Tibial nerve (tissue), 4 donors: ENCODE measurements around the gene SLC2A9. TPM values are rescaled to one million over a fixed set of nuclear protein-coding genes. Genes with fewer than 3 reads are reported as not detected.

Experiments
- DNase-seq, 2 donors: peaks; one replicate each; pipeline ENCODE4 v3.0.0-alpha.2; 2019; ENCODE audit warnings: low spot score in 2 of 2
- H3K27ac ChIP-seq, 4 donors: fragments of 200-600 bp; sonication (generic) in 3 of 4; one replicate each; pipeline ENCODE4 v1.5.1; 2017 to 2019; ENCODE audit warnings: mild to moderate bottlenecking in 1 of 4
- H3K27me3 ChIP-seq, 2 donors: fragments of 200-600 bp; sonication (generic) in 1 of 2; one replicate each; pipeline versions ENCODE4 v1.5.1 to v1.6.0; 2017 to 2019
- H3K36me3 ChIP-seq, 3 donors: fragments of 200-600 bp; sonication (generic); one replicate each; pipeline ENCODE4 v1.5.1; 2018 to 2019
- H3K4me1 ChIP-seq, 4 donors: fragments of 200-600 bp; sonication (generic) in 3 of 4; one replicate each; pipeline ENCODE4 v1.5.1; 2017 to 2019
- H3K4me3 ChIP-seq, 4 donors: fragments of 200-600 bp; sonication (generic) in 3 of 4; one replicate each; pipeline ENCODE4 v1.5.1; 2017 to 2019; ENCODE audit warnings: mild to moderate bottlenecking in 1 of 4, moderate library complexity in 1 of 4
- H3K9me3 ChIP-seq, 4 donors: fragments of 200-600 bp; sonication (generic) in 3 of 4; one replicate each; pipeline ENCODE4 v1.5.1; 2017 to 2019
- CTCF ChIP-seq, 5 experiments: fragments of 200-600 bp in 3 of 5; fragments of 450-650 bp in 2 of 5; sonication (generic) in 3 of 5; IDR thresholded peaks; one replicate each; pipeline ENCODE4 v1.5.1; 2016 to 2019; ENCODE audit warnings: antibody characterized with exemption in 5 of 5, mild to moderate bottlenecking in 3 of 5, moderate library complexity in 2 of 5
- EP300 ChIP-seq, 2 donors: sonication (generic); formaldehyde crosslinking; IDR thresholded peaks; one replicate each; pipeline ENCODE4 v1.6.1; 2017; ENCODE audit warnings: antibody characterized with exemption in 2 of 2, mild to moderate bottlenecking in 1 of 2
- POLR2A ChIP-seq, 2 donors: fragments of 450-650 bp; IDR thresholded peaks; one replicate each; pipeline ENCODE4 v1.6.1; 2017; ENCODE audit warnings: antibody characterized with exemption in 2 of 2, mild to moderate bottlenecking in 2 of 2, moderate library complexity in 2 of 2
- WGBS, 2 donors: methylation state at CpG; one replicate each; pipeline ENCODE4 v1.1.5; 2018; 5-methylcytosine and 5-hydroxymethylcytosine counted together
- total RNA-seq, 4 donors: library from RNA; depleted of rRNA; stranded (reverse); fragments of >200 nt; gene quantifications; one replicate each; pipeline ENCODE4 v1.1.0, GENCODE V29; 2016

Gene SLC2A9
- total RNA-seq, 4 donors from 2014 or later = 2.7 to 10.7 (median 6.0) TPM

GRCh38 chr4:10063544-10064300 is 42.4 kb upstream of the SLC2A9 start:
- peak overlapping the region; percentile 10 to 78 (median 60) for H3K27ac ChIP-seq
- WGBS, 2 donors = 44 to 46% methylated on average over 8 to 9 of the region's 9 CpGs
- no peaks in the 10 kb centered on the region for H3K27me3 ChIP-seq
- H3K36me3 ChIP-seq = no peaks in the 10 kb centered on the region
- DNase-seq = peak in 1 of 2 donors; percentile 47
- peaks cover 0 to 36% (median 8%) of the 10 kb centered on the region in 4 donors for H3K4me1 ChIP-seq
- no peak overlapping the region for H3K4me3 ChIP-seq
- TF ChIP-seq EP300 (IDR thresholded peaks at IDR 0.05) (peak in 1 of 2 donors; percentile 18), POLR2A (IDR thresholded peaks at IDR 0.05) (no peak), CTCF (IDR thresholded peaks at IDR 0.05) (peak; percentile 44 to 87 (median 72))
- no peaks in the 10 kb centered on the region for H3K9me3 ChIP-seq

- Histone ChIP-seq H3K27ac (no peak overlapping the region), H3K27me3 (no peaks in the 10 kb centered on the region), H3K4me1 (peaks cover 0 to 31% (median 8%) of the 10 kb centered on the region in 4 donors), H3K9me3 (no peaks in the 10 kb centered on the region), H3K4me3 (no peak overlapping the region), H3K36me3 (no peaks in the 10 kb centered on the region)
- no peak for TF ChIP-seq POLR2A (IDR thresholded peaks at IDR 0.05)
- no peak for TF ChIP-seq EP300 (IDR thresholded peaks at IDR 0.05)
- no peak for TF ChIP-seq CTCF (IDR thresholded peaks at IDR 0.05)
- no peak for DNase-seq
- 91 to 93% methylated on average over 3 of the region's 3 CpGs for WGBS, 2 donors
Observed at GRCh38 chr4:10061650-10062415, 40.5 kb upstream of the SLC2A9 start.

DNA sequence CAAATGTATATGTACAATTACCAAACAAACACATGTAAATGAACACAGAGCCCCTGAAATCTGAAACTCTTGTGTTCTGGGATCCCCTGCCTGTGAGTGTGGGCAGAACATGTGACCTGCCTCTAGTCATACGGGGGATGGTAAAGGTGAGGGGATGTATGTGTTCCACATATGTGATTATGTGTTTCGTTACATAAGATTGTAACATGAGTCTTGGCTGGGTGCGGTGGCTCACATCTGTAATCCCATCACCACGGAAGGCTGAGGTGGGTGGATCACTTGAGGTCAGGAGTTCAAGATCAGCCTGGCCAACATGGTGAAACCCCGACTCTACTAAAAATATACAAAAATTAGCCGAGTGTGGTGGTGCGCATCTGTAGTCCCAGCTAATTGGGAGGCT is 37.1 kb upstream of the SLC2A9 start:
- Histone ChIP-seq H3K9me3 (no peaks in the 10 kb centered on the region), H3K27me3 (no peaks in the 10 kb centered on the region), H3K4me1 (peaks cover 0 to 10% (median 3%) of the 10 kb centered on the region in 4 donors), H3K36me3 (no peaks in the 10 kb centered on the region), H3K4me3 (no peak overlapping the region), H3K27ac (no peak overlapping the region)
- WGBS, 2 donors = 92 to 94% methylated on average over 7 of the region's 7 CpGs
- TF ChIP-seq EP300 (IDR thresholded peaks at IDR 0.05) (no peak), POLR2A (IDR thresholded peaks at IDR 0.05) (no peak), CTCF (IDR thresholded peaks at IDR 0.05) (no peak)
- no peak for DNase-seq

DNA sequence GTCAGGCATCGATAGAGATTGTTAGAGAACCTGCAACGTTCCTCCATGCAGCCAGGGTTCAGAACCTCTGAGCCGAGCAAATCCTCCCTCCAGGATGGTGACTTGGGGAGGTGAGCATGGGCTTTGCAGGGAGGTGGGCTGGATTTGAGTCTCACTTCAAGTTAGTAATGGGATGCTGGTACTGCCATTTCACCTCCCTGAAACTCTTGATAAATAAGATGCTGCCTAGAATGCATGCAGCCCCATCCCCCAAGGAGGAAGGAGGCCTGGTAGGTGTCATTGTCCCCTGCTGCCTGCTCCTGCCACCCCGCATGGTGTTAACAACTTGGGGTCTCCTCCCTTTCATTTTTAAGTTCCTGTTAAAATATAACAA is 35.7 kb upstream of the SLC2A9 start:
- H3K36me3 ChIP-seq = no peaks in the 10 kb centered on the region
- TF ChIP-seq EP300 (IDR thresholded peaks at IDR 0.05) = no peak
- no peak for TF ChIP-seq POLR2A (IDR thresholded peaks at IDR 0.05)
- no peak for TF ChIP-seq CTCF (IDR thresholded peaks at IDR 0.05)
- peaks cover 0 to 3% (median 0%) of the 10 kb centered on the region in 4 donors for H3K4me1 ChIP-seq
- H3K27ac ChIP-seq = no peak overlapping the region
- H3K27me3 ChIP-seq = no peaks in the 10 kb centered on the region
- H3K4me3 ChIP-seq = no peak overlapping the region
- no peaks in the 10 kb centered on the region for H3K9me3 ChIP-seq
- no peak for DNase-seq
- WGBS, 2 donors = 65 to 90% methylated on average over 3 to 4 of the region's 4 CpGs
